GM21381 (cell line): ENCODE data around the gene DRAM2.
"Not testable (repeated sequence)": the region's sequence is repeated elsewhere in the genome, so short reads cannot be mapped to it uniquely, and the experiment has no call there.

Experiments used
- ATAC-seq: cut with Tn5 transposase; IDR thresholded peaks from one replicate; pipeline ENCODE4 v1.9.1; 2021; ENCODE audit warnings: mild to moderate bottlenecking, moderate library complexity; ENCODE audit not compliant: unreplicated experiment

DRAM2 gene

DNA sequence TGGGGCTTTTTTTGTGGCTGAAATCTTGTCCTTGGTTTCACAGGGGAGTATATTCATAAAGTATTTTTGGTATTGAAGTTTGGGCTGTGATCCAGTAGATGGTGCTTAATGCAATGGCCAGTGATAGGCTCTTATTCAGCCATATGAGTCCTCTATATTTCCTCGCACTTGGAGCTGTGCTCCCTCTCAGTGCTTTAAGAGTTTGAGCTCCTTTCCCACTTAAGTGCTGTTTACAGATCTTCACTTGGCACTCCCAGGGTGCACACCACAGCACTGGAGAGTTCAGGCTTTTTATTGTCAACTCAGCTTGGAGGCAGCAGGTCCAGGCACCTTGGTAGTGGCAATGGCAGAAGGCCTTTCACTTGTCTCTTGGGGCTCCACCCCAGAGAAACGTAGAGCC, 54.9 kb downstream of the DRAM2 start:
- ATAC-seq = no peak

DNA sequence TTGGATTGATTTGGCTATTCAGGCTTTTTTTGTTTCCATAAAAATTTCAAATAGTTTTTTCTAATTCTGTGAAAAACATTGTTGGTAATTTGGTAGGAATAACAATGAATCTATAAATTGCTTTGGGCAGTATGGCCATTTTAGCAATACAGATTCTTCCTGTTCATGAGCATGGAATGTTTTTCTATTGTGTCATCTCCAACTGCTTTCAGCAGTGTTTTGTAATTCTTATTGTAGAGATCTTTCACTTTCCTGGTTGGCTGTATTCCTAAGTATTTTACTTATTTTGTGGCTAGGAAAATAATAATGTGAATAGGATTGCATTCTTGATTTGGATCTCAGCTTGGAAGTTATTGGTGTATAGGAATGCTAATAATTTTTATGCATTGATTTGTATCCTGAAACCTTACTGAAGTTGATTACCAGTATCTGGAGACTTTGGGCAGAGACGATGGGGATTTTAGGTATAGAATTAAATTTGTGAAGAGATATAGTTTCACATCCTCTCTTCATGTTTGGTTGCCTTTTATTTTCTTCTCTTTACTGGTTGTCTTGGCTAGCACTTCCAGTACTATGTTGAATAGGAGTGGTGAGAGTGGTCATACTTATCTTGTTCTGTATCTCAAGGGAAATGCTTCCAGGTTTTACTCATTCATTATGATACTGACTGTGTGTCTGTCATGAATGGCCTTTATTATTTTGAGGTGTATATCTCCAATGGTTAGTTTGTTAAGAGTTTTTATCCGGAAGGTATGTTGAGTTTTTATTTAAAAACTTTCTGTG, 57.3 kb downstream of the DRAM2 start:
- ATAC-seq = no peak

DNA sequence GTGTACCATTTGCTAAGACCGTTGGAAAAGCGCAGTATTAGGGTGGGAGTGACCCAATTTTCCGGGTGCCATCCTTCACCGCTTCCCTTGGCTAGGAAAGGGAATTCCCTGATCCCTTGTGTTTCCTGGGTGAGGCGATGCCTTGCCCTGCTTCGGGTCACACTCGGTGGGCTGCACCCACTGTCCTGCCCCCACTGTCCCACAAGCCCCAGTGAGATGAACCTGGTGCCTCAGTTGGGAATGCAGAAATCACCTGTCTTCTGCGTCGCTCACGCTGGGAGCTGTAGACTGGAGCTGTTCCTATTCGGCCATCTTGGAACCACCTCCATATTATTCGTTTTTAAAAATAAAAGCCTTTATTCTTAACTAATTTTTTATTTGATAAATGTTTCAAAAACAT, 60.6 kb downstream of the DRAM2 start:
- ATAC-seq = not testable (repeated sequence)

DNA sequence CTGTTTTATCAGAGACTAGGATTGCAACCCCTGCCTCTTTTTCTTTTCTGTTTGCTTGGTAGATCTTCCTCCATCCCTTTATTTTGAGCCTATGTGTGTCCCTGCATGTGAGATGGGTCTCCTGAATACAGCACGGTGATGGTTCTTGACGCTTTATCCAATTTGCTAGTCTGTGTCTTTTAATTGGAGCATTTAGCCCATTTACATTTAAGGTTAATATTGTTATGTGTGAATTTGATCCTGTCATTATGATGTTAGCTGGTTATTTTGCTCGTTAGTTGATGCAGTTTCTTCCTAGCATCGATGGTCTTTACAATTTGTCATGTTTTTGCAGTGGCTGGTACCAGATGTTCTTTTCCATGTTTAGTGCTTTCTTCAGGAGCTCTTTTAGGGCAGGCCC, 62.6 kb downstream of the DRAM2 start:
- ATAC-seq = not testable (repeated sequence)
